ENCODE measurements around the gene B3GNT5. TPM values are rescaled to one million over a fixed set of nuclear protein-coding genes. Genes with fewer than 3 reads are reported as not detected.
A peak's percentile ranks its signal among the peaks of the same experiment; 100 is the strongest.

B3GNT5 gene
- total and polyA plus RNA-seq, 2 of the 8 experiments (the other 6 are each of a cell fraction or from before 2014, with no cell fraction given) = 2.4 to 9.7 TPM

GRCh38 chr3:183253528-183254486 lies 754 bp downstream of the B3GNT5 start:
- H2AFZ ChIP-seq (ENCODE audit: low read length) = peak overlapping the region; percentile 92
- POLR2A ChIA-PET (ENCODE audit: partially characterized antibody) = interaction anchor here (0.7 to 5.4 kb wide), 8 partner anchors 9 to 168 kb away, joined by 3 to 25 read pairs (median 3); no protein-coding TSS in a partner anchor
- H3K27ac ChIP-seq (ENCODE audit: low read depth, low read length) = peak overlapping the region; percentile 39; the same call in 1 of the 2 replicates
- TF ChIP-seq BACH1 (IDR thresholded peaks at IDR 0.05; ENCODE audit: low read length) (peak; percentile 39; the same call in 1 of the 2 replicates), SUZ12 (IDR thresholded peaks at IDR 0.05; ENCODE audit: low read length) (peak; percentile 60), EP300 (IDR thresholded peaks at IDR 0.05; ENCODE audit: borderline replicate concordance in 1 of 2, low read depth in 2 of 2, low read length in 2 of 2) (no peak), SP2 (IDR thresholded peaks at IDR 0.05; ENCODE audit: low read length) (no peak), RAD21 (IDR thresholded peaks at IDR 0.05 in 1 of 2, conservative IDR thresholded peaks at IDR 0.05 in 1 of 2; ENCODE audit: low read depth in 2 of 2, low read length in 2 of 2) (0 out of 4 replicates have a peak, but pooled peaks of 1 of the 2 experiments have one; percentile 3), RBBP5 (IDR thresholded peaks at IDR 0.05; ENCODE audit: borderline replicate concordance, low read depth, low read length) (peak; percentile 34; the same call in 1 of the 2 replicates), EZH2 (IDR thresholded peaks at IDR 0.05; ENCODE audit: low read depth, low read length, severe bottlenecking) (peak; percentile 48), POLR2A (IDR thresholded peaks at IDR 0.05; ENCODE audit: control extremely low read depth in 1 of 2, low read depth in 2 of 2, low read length in 2 of 2) (peak in 1 of 2 experiments; percentile 56; a peak in 2 of 3 replicates), TAF7 (optimal IDR thresholded peaks at IDR 0.05; ENCODE audit: borderline replicate concordance, low read depth, low read length) (peak; percentile 60)

More at GRCh38 chr3:183253528-183254486, 754 bp downstream of the B3GNT5 start:
- Histone ChIP-seq H4K5ac (ENCODE audit: insufficient read length, low read depth, low read length) (no peak overlapping the region), H3K4me1 (replicated peaks in 1 of 4; ENCODE audit: control insufficient read depth in 3 of 4, insufficient read depth in 4 of 4, low read length in 3 of 4) (peaks cover 0 to 18% (median 10%) of the 10 kb centered on the region in 4 experiments; a peak in 6 of 7 replicates), H3K14ac (ENCODE audit: insufficient read length) (no peak overlapping the region), H3K79me1 (ENCODE audit: low read depth, low read length) (no peaks in the 10 kb centered on the region), H2BK120ac (replicated peaks; ENCODE audit: low read depth, low read length) (no peak overlapping the region), H3K9me3 (ENCODE audit: insufficient read depth in 2 of 2, low read depth in 1 of 2, low read length in 1 of 2) (no peaks in the 10 kb centered on the region), H2BK12ac (ENCODE audit: low read depth, low read length) (0 out of 2 replicates have a peak overlapping the region, but pooled peaks have one; percentile 22), H4K8ac (ENCODE audit: extremely low read depth, insufficient read depth, low read length) (peak overlapping the region; percentile 89), H3K56ac (replicated peaks; ENCODE audit: insufficient read length, low read depth, low read length) (no peak overlapping the region), H3K23ac (ENCODE audit: insufficient read length) (no peak overlapping the region), H3K4me3 (ENCODE audit: extremely low read depth in 1 of 4, insufficient read depth in 2 of 4, low read depth in 3 of 4, low read length in 4 of 4) (peak overlapping the region; percentile 75 to 84 (median 80)), H3K18ac (ENCODE audit: extremely low read depth, low read length) (peak overlapping the region; percentile 38; the same call in 1 of the 2 replicates), H3K36me3 (ENCODE audit: control insufficient read depth in 2 of 4, insufficient read depth in 4 of 4, low read length in 3 of 4) (0 out of 8 replicates have a peak, but pooled peaks cover 0 to 5% (median 0%) of the 10 kb centered on the region in 4 experiments), H3K27me3 (replicated peaks in 1 of 4; ENCODE audit: control insufficient read depth in 3 of 4, extremely low read depth in 1 of 4, insufficient read depth in 3 of 4, low read length in 3 of 4) (peaks cover 3 to 25% (median 17%) of the 10 kb centered on the region in 4 experiments), H2BK5ac (ENCODE audit: low read depth, low read length) (no peak overlapping the region), H2AK5ac (ENCODE audit: low read depth, low read length) (no peak overlapping the region), H3K4ac (replicated peaks; ENCODE audit: insufficient read length, low read depth, low read length) (no peak overlapping the region), H4K91ac (replicated peaks; ENCODE audit: insufficient read length, low read length) (no peak overlapping the region), H3K4me2 (ENCODE audit: insufficient read depth in 1 of 2, low read depth in 2 of 2, low read length in 2 of 2) (peak overlapping the region; percentile 88 to 93), H2BK15ac (ENCODE audit: low read length) (no peak overlapping the region), H3K23me2 (ENCODE audit: low read depth, low read length) (peaks cover 13% of the 10 kb centered on the region), H2BK20ac (ENCODE audit: low read length) (no peak overlapping the region), H4K20me1 (replicated peaks in 1 of 2; ENCODE audit: control insufficient read depth in 1 of 2, insufficient read depth in 2 of 2, low read length in 2 of 2) (no peaks in the 10 kb centered on the region), H3K9ac (replicated peaks in 1 of 4; ENCODE audit: extremely low read depth in 1 of 4, low read depth in 3 of 4, low read length in 3 of 4) (peak overlapping the region; percentile 36 to 87 (median 71); a peak in 6 of 7 replicates), H3K79me2 (ENCODE audit: control insufficient read depth in 1 of 2, insufficient read depth in 2 of 2, low read length in 2 of 2) (peaks cover 0 to 7% of the 10 kb centered on the region in 2 experiments; a peak in 1 of 4 replicates)
- FAIRE-seq = no peak
- DNase-seq (ENCODE audit: low read depth in 1 of 2, low spot score in 2 of 2) = peak in 1 of 2 experiments; percentile 78
- CTCF ChIA-PET (ENCODE audit: partially characterized antibody) = interaction anchor here (1.3 to 1.4 kb wide), 2 partner anchors 17 to 100 kb away, joined by 3 to 4 read pairs; no protein-coding TSS in a partner anchor
- 1% methylated on average over 50 of the region's 111 CpGs; no CpG with 5 or more reads in 1 of the 2 experiments for WGBS, 2 experiments (ENCODE audit: extremely low coverage in 1 of 2, insufficient coverage in 1 of 2, insufficient read length in 1 of 2, insufficient replicate concordance in 2 of 2, low coverage in 1 of 2, low lambda C conversion rate in 2 of 2, missing lambda C conversion rate in 1 of 2)

Data from H1 (cell line).